Smooth muscle cell (in vitro differentiated cells): Measurements from ENCODE around the gene ADGRD1. TPM values are rescaled to one million over a fixed set of nuclear protein-coding genes. Genes with fewer than 3 reads are reported as not detected.
A peak's percentile ranks its signal among the peaks of the same experiment; 100 is the strongest.

Experiments
- DNase-seq: peaks from one replicate; lab custom pipeline; 2025; ENCODE audit not compliant: unreplicated experiment; lab: John Stamatoyannopoulos, UW
- H2AFZ ChIP-seq: fragments of 200-600 bp; sonication (generic); 2 replicates; pipeline ENCODE4 v1.6.0; 2016; ENCODE audit warnings: antibody characterized with exemption, low read depth, mild to moderate bottlenecking
- H3F3A ChIP-seq: fragments of 200-600 bp; sonication (generic); 2 replicates; pipeline ENCODE4 v1.6.0; 2017; ENCODE audit warnings: antibody characterized with exemption, low read depth
- H3K27ac ChIP-seq: fragments of 200-600 bp; sonication (generic); 2 replicates; pipeline ENCODE4 v1.5.1; 2016; ENCODE audit warnings: low read depth, mild to moderate bottlenecking
- H3K27me3 ChIP-seq: fragments of 200-600 bp; sonication (generic); 2 replicates; pipeline ENCODE4 v1.6.1; 2016; ENCODE audit warnings: low read depth, mild to moderate bottlenecking
- H3K36me3 ChIP-seq: fragments of 200-600 bp; sonication (generic); 2 replicates; pipeline ENCODE4 v1.5.1; 2016; ENCODE audit warnings: low read depth
- H3K4me1 ChIP-seq: fragments of 200-600 bp; sonication (generic); 2 replicates; pipeline ENCODE4 v1.5.1; 2016; ENCODE audit warnings: low read depth
- H3K4me2 ChIP-seq: fragments of 200-600 bp; sonication (generic); 2 replicates; pipeline ENCODE4 v1.6.0; 2016; ENCODE audit warnings: mild to moderate bottlenecking
- H3K4me3 ChIP-seq: fragments of 200-600 bp; sonication (generic); 2 replicates; pipeline ENCODE4 v1.5.1; 2016; ENCODE audit warnings: mild to moderate bottlenecking
- H3K79me2 ChIP-seq: fragments of 200-600 bp; sonication (generic); 2 replicates; pipeline ENCODE4 v1.6.0; 2016; ENCODE audit warnings: low read depth, mild to moderate bottlenecking
- H3K9ac ChIP-seq: fragments of 200-600 bp; sonication (generic); 2 replicates; pipeline ENCODE4 v1.6.0; 2016; ENCODE audit warnings: low read depth
- H3K9me3 ChIP-seq: fragments of 200-600 bp; sonication (generic); replicated peaks from 2 replicates; pipeline ENCODE4 v1.5.1; 2016; ENCODE audit warnings: low read depth
- H4K20me1 ChIP-seq: fragments of 200-600 bp; sonication (generic); 2 replicates; pipeline ENCODE4 v1.6.0; 2016; ENCODE audit warnings: low read depth
- CTCF ChIP-seq: fragments of 200-600 bp; sonication (generic); IDR thresholded peaks from 2 replicates; pipeline ENCODE4 v1.5.1; 2017; ENCODE audit warnings: borderline replicate concordance, mild to moderate bottlenecking, antibody characterized with exemption; ENCODE audit not compliant: insufficient read depth, poor library complexity, severe bottlenecking
- WGBS: methylation state at CpG from one replicate; pipeline ENCODE4 v1.1.7; 2016; ENCODE audit warnings: low lambda C conversion rate; 5-methylcytosine and 5-hydroxymethylcytosine counted together
- polyA plus RNA-seq: library from polyadenylated mRNA; unstranded; fragments of >200 nt; fragmentation: Nextera tagmentation; extraction: Ambion mirVana; gene quantifications from 2 replicates; pipeline ENCODE4 v1.2.1, GENCODE V29; 2016
- total RNA-seq: library from RNA; depleted of rRNA; stranded (reverse); fragments of >200 nt; gene quantifications from 2 replicates; pipeline ENCODE4 v1.2.3, GENCODE V29; 2014

Gene ADGRD1
- total and polyA plus RNA-seq, 2 experiments from 2014 or later, result 0.14 TPM; not detected in 1

GRCh38 chr12:131129839-131130238 lies 176.1 kb downstream of the ADGRD1 start:
- Histone ChIP-seq H3K4me3 (no peak overlapping the region), H2AFZ (no peak overlapping the region), H4K20me1 (no peaks in the 10 kb centered on the region), H3K4me2 (no peak overlapping the region), H3K9ac (no peak overlapping the region), H3F3A (no peaks in the 10 kb centered on the region), H3K9me3 (no peaks in the 10 kb centered on the region), H3K4me1 (no peaks in the 10 kb centered on the region), H3K27ac (no peak overlapping the region), H3K36me3 (no peaks in the 10 kb centered on the region), H3K79me2 (no peaks in the 10 kb centered on the region), H3K27me3 (no peaks in the 10 kb centered on the region)
- no peak for DNase-seq
- no peak for TF ChIP-seq CTCF
- WGBS, result 45% methylated on average over 11 of the region's 11 CpGs

- DNase-seq, result no peak
Observed at GRCh38 chr12:131130311-131130911, 176.7 kb downstream of the ADGRD1 start.

GRCh38 chr12:131131077-131131807 lies 177.5 kb downstream of the ADGRD1 start:
- 96% methylated on average over 20 of the region's 20 CpGs for WGBS
- Histone ChIP-seq H3K9ac (no peak overlapping the region), H2AFZ (no peak overlapping the region), H3K9me3 (no peaks in the 10 kb centered on the region), H3K27ac (no peak overlapping the region), H3K4me1 (no peaks in the 10 kb centered on the region), H3K36me3 (no peaks in the 10 kb centered on the region), H3K27me3 (no peaks in the 10 kb centered on the region), H3K4me3 (no peak overlapping the region), H4K20me1 (no peaks in the 10 kb centered on the region), H3F3A (no peaks in the 10 kb centered on the region), H3K4me2 (no peak overlapping the region), H3K79me2 (no peaks in the 10 kb centered on the region)
- TF ChIP-seq CTCF, result no peak
- no peak for DNase-seq

More at GRCh38 chr12:131130311-131130911, 176.7 kb downstream of the ADGRD1 start:
- no peak overlapping the region for H3K4me2 ChIP-seq
- H3F3A ChIP-seq, result no peaks in the 10 kb centered on the region
- H3K27ac ChIP-seq, result no peak overlapping the region
- H3K27me3 ChIP-seq, result no peaks in the 10 kb centered on the region
- no peaks in the 10 kb centered on the region for H3K9me3 ChIP-seq
- 92% methylated on average over 30 of the region's 30 CpGs for WGBS
- H3K4me3 ChIP-seq, result no peak overlapping the region
- no peak overlapping the region for H3K9ac ChIP-seq
- no peaks in the 10 kb centered on the region for H3K36me3 ChIP-seq
- no peaks in the 10 kb centered on the region for H3K79me2 ChIP-seq
- TF ChIP-seq CTCF, result no peak
- H2AFZ ChIP-seq, result no peak overlapping the region
- H4K20me1 ChIP-seq, result no peaks in the 10 kb centered on the region
- H3K4me1 ChIP-seq, result no peaks in the 10 kb centered on the region

- H3K36me3 ChIP-seq, result no peaks in the 10 kb centered on the region
- no peaks in the 10 kb centered on the region for H3K27me3 ChIP-seq
- H3K9me3 ChIP-seq, result no peaks in the 10 kb centered on the region
- no peak for DNase-seq
- WGBS, result 79% methylated on average over 10 of the region's 10 CpGs
- no peaks in the 10 kb centered on the region for H3F3A ChIP-seq
- H3K4me2 ChIP-seq, result peak overlapping the region; percentile 56
- no peak for TF ChIP-seq CTCF
- H2AFZ ChIP-seq, result no peak overlapping the region
- no peaks in the 10 kb centered on the region for H4K20me1 ChIP-seq
- H3K27ac ChIP-seq, result no peak overlapping the region
- no peak overlapping the region for H3K9ac ChIP-seq
- H3K79me2 ChIP-seq, result no peaks in the 10 kb centered on the region
- H3K4me1 ChIP-seq, result no peaks in the 10 kb centered on the region
- no peak overlapping the region for H3K4me3 ChIP-seq
Observed at GRCh38 chr12:131131808-131132117, 178.1 kb downstream of the ADGRD1 start.
